ENCODE results near the gene PGA3.
"Not testable (repeated sequence)": the region's sequence is repeated elsewhere in the genome, so short reads cannot be mapped to it uniquely, and the experiment has no call there.

The PGA3 gene

GRCh38 chr11:61202950-61203746 is at the start of gene PGA3:
PGA3 (plus strand) TSS chr11:61203515; CDS start chr11:61203565, 50 bp downstream.
- H3K4me3 ChIP-seq (ENCODE audit: low read length), result not testable (repeated sequence)

DNA sequence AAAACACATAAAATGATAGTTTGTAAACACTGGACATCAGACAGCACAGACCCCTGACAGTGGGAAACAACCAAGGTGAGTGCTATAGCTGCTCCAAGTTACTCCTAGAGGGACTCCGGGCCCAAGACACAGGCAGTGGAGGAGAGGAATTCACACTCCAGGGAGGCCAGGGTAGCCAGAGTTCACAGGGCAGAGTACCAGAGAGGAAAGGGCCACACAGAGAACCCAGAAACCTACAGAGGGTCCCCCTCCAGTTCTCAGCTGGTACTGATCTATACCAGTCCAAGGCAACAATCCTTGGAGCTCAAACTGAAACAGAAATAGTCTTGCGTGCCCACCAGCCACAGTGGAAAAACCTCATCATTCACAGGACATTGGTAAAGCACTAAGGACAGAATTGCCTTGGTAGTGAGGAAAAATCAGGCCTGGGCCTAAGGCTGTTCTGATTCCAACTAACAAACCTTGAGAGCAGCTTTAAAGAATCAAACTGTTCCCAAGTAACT is 49.7 kb upstream of the PGA3 start:
- no peak for TF ChIP-seq ZNF274 (IDR thresholded peaks at IDR 0.05; ENCODE audit: low read depth, low read length)
- no peak overlapping the region for H3K4me3 ChIP-seq (ENCODE audit: low read length)

DNA sequence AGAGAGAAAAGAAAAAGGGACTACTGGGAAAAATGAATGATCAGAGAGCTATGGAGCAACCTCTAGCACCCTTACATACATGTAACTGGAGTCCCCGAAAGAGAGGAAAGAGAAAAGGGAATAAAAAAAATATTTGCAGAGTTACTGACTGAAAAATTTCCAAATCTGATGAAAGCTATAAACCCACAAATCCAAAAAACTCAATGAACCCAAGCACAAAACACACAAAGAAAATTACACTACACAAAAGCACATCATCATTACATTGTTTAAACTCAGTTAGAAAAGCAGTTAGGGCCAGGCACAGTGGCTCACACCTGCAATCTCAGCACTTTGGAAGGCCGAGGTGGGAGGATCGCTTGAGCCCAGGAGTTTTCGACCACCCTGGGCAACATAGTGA is 48.8 kb upstream of the PGA3 start:
- no peak for TF ChIP-seq ZNF274 (IDR thresholded peaks at IDR 0.05; ENCODE audit: low read depth, low read length)
- no peak overlapping the region for H3K4me3 ChIP-seq (ENCODE audit: low read length)

DNA sequence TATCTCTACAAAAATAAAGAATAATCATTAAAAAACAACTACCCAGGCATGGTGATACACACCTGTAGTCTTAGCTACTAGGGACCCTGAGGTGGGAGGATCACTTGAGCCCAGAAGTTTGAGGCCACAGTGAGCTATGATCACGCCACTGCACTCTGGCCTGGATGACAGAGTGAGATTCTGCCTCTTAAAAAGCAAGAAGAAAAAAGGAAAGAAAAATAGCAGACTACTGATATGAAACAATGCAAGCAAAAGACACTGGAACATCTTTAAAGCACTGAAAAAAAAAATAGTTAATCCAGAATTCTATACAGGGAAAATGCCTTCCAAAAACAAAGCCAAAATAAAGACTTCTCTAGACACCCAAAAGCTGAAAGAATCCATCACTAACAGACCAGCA is 48.0 kb upstream of the PGA3 start:
- TF ChIP-seq ZNF274 (IDR thresholded peaks at IDR 0.05; ENCODE audit: low read depth, low read length), result no peak
- H3K4me3 ChIP-seq (ENCODE audit: low read length), result no peak overlapping the region

DNA sequence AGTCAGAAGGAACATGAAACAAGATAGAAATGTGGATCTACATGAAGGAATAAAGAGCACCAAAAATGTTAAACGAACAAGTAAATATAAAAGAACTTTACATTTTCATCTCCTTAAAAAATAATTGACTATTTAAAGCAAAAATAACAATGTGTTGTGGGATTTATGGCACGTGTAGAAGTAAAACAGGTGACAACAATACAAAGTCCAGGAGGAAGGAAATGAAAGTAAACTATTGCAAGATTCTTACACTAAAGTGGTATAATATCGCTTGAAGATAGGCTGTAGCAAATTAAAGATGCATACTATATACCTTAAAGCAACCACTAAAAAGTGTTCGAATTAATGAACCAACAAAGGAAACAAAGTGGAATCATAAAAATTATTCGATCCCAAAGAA is 47.6 kb upstream of the PGA3 start:
- H3K4me3 ChIP-seq (ENCODE audit: low read length), result no peak overlapping the region
- TF ChIP-seq ZNF274 (IDR thresholded peaks at IDR 0.05; ENCODE audit: low read depth, low read length), result no peak

- H3K4me3 ChIP-seq (ENCODE audit: low read length), result no peak overlapping the region
- TF ChIP-seq ZNF274 (IDR thresholded peaks at IDR 0.05; ENCODE audit: low read depth, low read length), result no peak
Observed at GRCh38 chr11:61157743-61158142, 45.6 kb upstream of the PGA3 start.

GRCh38 chr11:61158691-61159381 is 44.5 kb upstream of the PGA3 start:
- TF ChIP-seq ZNF274 (IDR thresholded peaks at IDR 0.05; ENCODE audit: low read depth, low read length), result no peak
- H3K4me3 ChIP-seq (ENCODE audit: low read length), result no peak overlapping the region

- peak overlapping the region; percentile 95 for H3K4me3 ChIP-seq (ENCODE audit: low read length)
- TF ChIP-seq ZNF274 (IDR thresholded peaks at IDR 0.05; ENCODE audit: low read depth, low read length), result no peak
Observed at GRCh38 chr11:61160487-61161189, 42.7 kb upstream of the PGA3 start.

DNA sequence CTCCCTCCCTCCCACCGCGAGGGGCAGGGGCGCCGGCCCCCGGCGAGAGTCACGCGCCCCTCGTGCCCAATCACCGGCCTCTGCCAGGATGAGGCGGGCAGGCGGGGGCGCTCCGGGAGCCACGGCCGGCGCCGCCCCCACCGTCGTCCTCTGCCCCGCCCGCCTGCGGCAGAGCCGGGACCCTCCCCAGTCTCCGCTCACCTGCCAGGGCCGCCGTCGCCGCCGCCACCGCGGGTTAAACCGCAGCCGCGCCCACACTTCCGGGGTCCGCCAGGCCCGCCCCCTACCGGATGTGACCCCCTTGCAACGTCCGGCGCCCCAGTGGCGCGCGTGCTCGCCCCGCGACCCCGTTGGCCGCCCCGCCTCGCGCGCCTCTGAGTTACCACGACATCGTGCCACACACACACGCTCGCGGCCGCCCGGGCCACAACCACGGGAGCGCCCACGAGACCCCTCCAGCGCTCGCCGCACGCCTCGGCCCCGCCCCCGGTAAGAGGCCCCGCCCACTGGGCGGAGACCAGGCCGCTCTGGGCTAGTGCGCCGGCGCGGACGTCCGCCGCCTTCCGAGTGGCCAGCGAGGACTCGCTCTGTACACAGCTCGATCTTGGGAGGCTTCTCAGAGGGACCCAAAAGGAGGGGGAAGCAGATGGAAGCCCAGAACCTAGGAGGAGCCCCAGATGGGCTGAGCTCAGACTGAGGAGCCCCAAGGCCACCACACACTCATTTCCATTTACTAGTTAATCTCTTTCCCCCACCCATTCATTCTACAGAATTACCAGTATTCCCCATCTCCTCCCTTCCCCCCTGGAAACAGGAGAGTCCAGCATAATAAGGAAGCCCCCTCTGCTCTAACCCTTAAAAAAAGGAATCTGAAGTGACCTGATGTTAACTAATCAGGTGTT is 41.9 kb upstream of the PGA3 start, which contains the start of gene VPS37C:
Gene VPS37C, minus strand, starts transcription at position 237 of the 902 bp plus-strand sequence. CDS start 22,597 bp downstream, outside the sequence.
- peak within 1 kb of the TSS; percentile 95 for H3K4me3 ChIP-seq (ENCODE audit: low read length)
- TF ChIP-seq ZNF274 (IDR thresholded peaks at IDR 0.05; ENCODE audit: low read depth, low read length), result no peak

DNA sequence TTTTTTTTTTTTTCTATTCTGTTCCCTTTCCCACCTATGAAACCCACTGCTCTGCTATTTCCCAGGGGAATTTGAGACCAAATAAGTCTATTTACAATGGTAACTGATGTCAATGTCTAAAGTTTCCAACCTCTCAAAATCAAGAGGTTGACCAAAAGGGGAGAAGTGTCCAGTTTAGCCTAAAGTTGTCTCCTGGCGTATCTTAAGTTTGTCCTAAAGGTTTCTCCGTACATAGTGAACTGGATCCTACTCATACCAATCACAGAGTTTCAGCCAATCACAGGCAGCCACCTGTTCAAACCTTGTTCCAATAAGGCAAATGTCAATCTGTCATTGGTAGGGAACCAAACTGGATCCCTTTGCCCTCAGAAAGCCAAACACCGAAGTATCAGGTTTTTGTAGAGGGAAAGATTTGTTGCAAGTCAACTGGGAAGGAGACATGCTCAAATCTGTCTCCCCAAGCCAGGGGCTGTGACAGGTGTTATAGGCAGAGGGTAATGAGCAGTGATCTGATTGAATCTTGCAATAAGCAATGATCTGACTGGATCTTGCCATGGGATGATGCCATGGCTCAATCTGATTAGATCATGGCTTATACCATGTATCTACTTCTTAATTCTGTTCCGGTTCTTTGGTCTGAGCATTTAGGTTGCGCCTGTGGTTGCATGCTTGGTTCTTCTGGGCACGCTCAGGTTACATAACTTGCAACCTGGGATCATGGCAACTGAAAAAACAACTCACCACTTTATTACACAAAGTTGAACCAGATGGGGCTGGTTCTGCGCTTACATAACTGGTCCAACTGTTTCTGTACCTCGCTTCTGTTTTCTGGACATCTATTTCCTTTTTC is 41.0 kb upstream of the PGA3 start:
- no peak for TF ChIP-seq ZNF274 (IDR thresholded peaks at IDR 0.05; ENCODE audit: low read depth, low read length)
- H3K4me3 ChIP-seq (ENCODE audit: low read length), result peak overlapping the region; percentile 95

- no peak for TF ChIP-seq ZNF274 (IDR thresholded peaks at IDR 0.05; ENCODE audit: low read depth, low read length)
- H3K4me3 ChIP-seq (ENCODE audit: low read length), result no peak overlapping the region
Observed at GRCh38 chr11:61163021-61163420, 40.3 kb upstream of the PGA3 start.

- no peak overlapping the region for H3K4me3 ChIP-seq (ENCODE audit: low read length)
- no peak for TF ChIP-seq ZNF274 (IDR thresholded peaks at IDR 0.05; ENCODE audit: low read depth, low read length)
Observed at GRCh38 chr11:61163714-61164605, 39.4 kb upstream of the PGA3 start.
